Esophagus squamous epithelium (tissue), 5 donors: ENCODE data around the gene PTRH1. TPM values are rescaled to one million over a fixed set of nuclear protein-coding genes. Genes with fewer than 3 reads are reported as not detected.
A peak's percentile ranks its signal among the peaks of the same experiment; 100 is the strongest.

Source experiments
- DNase-seq: peaks from one replicate; lab custom pipeline; 2025; lab: John Stamatoyannopoulos, UW
- H3K27ac ChIP-seq, 4 donors: fragments of 200-600 bp; sonication (generic); one replicate each; pipeline ENCODE4 v1.5.1; 2016 to 2019; ENCODE audit warnings: mild to moderate bottlenecking in 1 of 4
- H3K27me3 ChIP-seq, 4 donors: fragments of 200-600 bp; sonication (generic); 1 replicate in 3 of 4; 2 replicates in 1 of 4; pipeline versions ENCODE4 v1.5.1 to v1.6.0; 2017 to 2021; ENCODE audit warnings: antibody characterized with exemption in 1 of 4
- H3K36me3 ChIP-seq, 3 donors: fragments of 200-600 bp; sonication (generic); one replicate each; pipeline ENCODE4 v1.5.1; 2016 to 2019
- H3K4me1 ChIP-seq, 3 donors: fragments of 200-600 bp; sonication (generic); one replicate each; pipeline ENCODE4 v1.5.1; 2017 to 2019
- H3K4me3 ChIP-seq, 4 donors: fragments of 200-600 bp; sonication (generic); 1 replicate in 3 of 4; 2 replicates in 1 of 4; pipeline ENCODE4 v1.5.1; 2016 to 2019; ENCODE audit warnings: mild to moderate bottlenecking in 2 of 4, moderate library complexity in 1 of 4
- H3K9me3 ChIP-seq, 3 donors: fragments of 200-600 bp; sonication (generic); one replicate each; pipeline ENCODE4 v1.5.1; 2016 to 2019
- CTCF ChIP-seq, 6 experiments: fragments of 450-650 bp in 4 of 6; fragments of 200-600 bp in 2 of 6; sonication (generic) in 2 of 6; IDR thresholded peaks; one replicate each; pipeline ENCODE4 v1.5.1; 2016 to 2019; ENCODE audit warnings: antibody characterized with exemption in 6 of 6, mild to moderate bottlenecking in 4 of 6, moderate library complexity in 4 of 6
- POLR2A ChIP-seq, 4 donors: fragments of 450-650 bp; IDR thresholded peaks; one replicate each; pipeline ENCODE4 v1.6.1; 2017; ENCODE audit warnings: antibody characterized with exemption in 4 of 4, mild to moderate bottlenecking in 4 of 4, moderate library complexity in 3 of 4
- WGBS, 2 donors: methylation state at CpG; one replicate each; pipeline ENCODE4 v1.1.5; 2018; 5-methylcytosine and 5-hydroxymethylcytosine counted together
- intact Hi-C: fragments of 100-400 bp; cut with DNase I; formaldehyde crosslinking; loops from one replicate; pipeline ENCODE4 v1.15.0; 2022
- total RNA-seq, 4 donors: library from RNA; depleted of rRNA; stranded (reverse); fragments of >200 nt; gene quantifications; one replicate each; pipeline ENCODE4 v1.1.0, GENCODE V29; 2016
- donor health status: DM: yes; HTN: yes; CAD: no.

Gene PTRH1
- total RNA-seq, 4 donors from 2014 or later: 4.5 to 12.6 (median 11.6) TPM

GRCh38 chr9:127749090-127749787 lies 33.8 kb upstream of the PTRH1 start:
- no peak for DNase-seq
- 94 to 96% methylated on average over 9 to 15 of the region's 26 CpGs for WGBS, 2 donors

GRCh38 chr9:127746959-127747569 lies 31.6 kb upstream of the PTRH1 start:
- Histone ChIP-seq H3K27me3 (peaks cover 0 to 19% (median 0%) of the 10 kb centered on the region in 4 donors), H3K4me1 (peaks cover 0 to 21% (median 6%) of the 10 kb centered on the region in 3 donors), H3K4me3 (no peak overlapping the region), H3K36me3 (peaks cover 0 to 65% (median 0%) of the 10 kb centered on the region in 3 donors), H3K27ac (no peak overlapping the region), H3K9me3 (no peaks in the 10 kb centered on the region)
- intact Hi-C loops: no loop called here
- no peak for DNase-seq
- 74 to 78% methylated on average over 11 to 15 of the region's 15 CpGs for WGBS, 2 donors
- TF ChIP-seq POLR2A (IDR thresholded peaks at IDR 0.05) (no peak), CTCF (IDR thresholded peaks at IDR 0.05) (no peak)

More at GRCh38 chr9:127749090-127749787, 33.8 kb upstream of the PTRH1 start:
- Histone ChIP-seq H3K27me3 (peaks cover 2 to 33% (median 7%) of the 10 kb centered on the region in 4 donors), H3K4me3 (no peak overlapping the region), H3K4me1 (peaks cover 0 to 12% (median 0%) of the 10 kb centered on the region in 3 donors), H3K36me3 (peaks cover 0 to 55% (median 0%) of the 10 kb centered on the region in 3 donors), H3K27ac (no peak overlapping the region), H3K9me3 (no peaks in the 10 kb centered on the region)
- no peak for TF ChIP-seq POLR2A (IDR thresholded peaks at IDR 0.05)
- TF ChIP-seq CTCF (IDR thresholded peaks at IDR 0.05): no peak
- intact Hi-C loops: no loop called here

- peaks cover 0 to 58% (median 0%) of the 10 kb centered on the region in 3 donors for H3K36me3 ChIP-seq
- no peaks in the 10 kb centered on the region for H3K9me3 ChIP-seq
- no peak overlapping the region for H3K4me3 ChIP-seq
- intact Hi-C loops: no loop called here
- WGBS, 2 donors: 90 to 91% methylated on average over 7 to 10 of the region's 19 CpGs
- H3K4me1 ChIP-seq: peaks cover 9 to 38% (median 20%) of the 10 kb centered on the region in 3 donors
- TF ChIP-seq POLR2A (IDR thresholded peaks at IDR 0.05): no peak
- TF ChIP-seq CTCF (IDR thresholded peaks at IDR 0.05): no peak
- DNase-seq: no peak
- H3K27ac ChIP-seq: no peak overlapping the region
- peaks cover 0 to 8% (median 0%) of the 10 kb centered on the region in 4 donors for H3K27me3 ChIP-seq
Measured at GRCh38 chr9:127744398-127745110, 29.1 kb upstream of the PTRH1 start.

- Histone ChIP-seq H3K4me3 (peak overlapping the region in 2 of 4 donors; percentile 5 to 40), H3K9me3 (no peaks in the 10 kb centered on the region), H3K4me1 (peaks cover 9 to 40% (median 21%) of the 10 kb centered on the region in 3 donors), H3K27me3 (peaks cover 0 to 8% (median 0%) of the 10 kb centered on the region in 4 donors), H3K27ac (peak overlapping the region in 3 of 4 donors; percentile 46 to 89 (median 84)), H3K36me3 (peaks cover 0 to 49% (median 0%) of the 10 kb centered on the region in 3 donors)
- intact Hi-C loops: no loop called here
- WGBS, 2 donors: 39 to 100% methylated on average over 1 to 17 of the region's 33 CpGs
- TF ChIP-seq POLR2A (IDR thresholded peaks at IDR 0.05) (no peak), CTCF (IDR thresholded peaks at IDR 0.05) (no peak)
- no peak for DNase-seq
Measured at GRCh38 chr9:127742435-127743088, 27.1 kb upstream of the PTRH1 start.
